ENCODE results near the gene COL6A3. TPM values are rescaled to one million over a fixed set of nuclear protein-coding genes. Genes with fewer than 3 reads are reported as not detected.

COL6A3 gene
- total RNA-seq, 1 experiment from 2014 or later, result 0.81 TPM

DNA sequence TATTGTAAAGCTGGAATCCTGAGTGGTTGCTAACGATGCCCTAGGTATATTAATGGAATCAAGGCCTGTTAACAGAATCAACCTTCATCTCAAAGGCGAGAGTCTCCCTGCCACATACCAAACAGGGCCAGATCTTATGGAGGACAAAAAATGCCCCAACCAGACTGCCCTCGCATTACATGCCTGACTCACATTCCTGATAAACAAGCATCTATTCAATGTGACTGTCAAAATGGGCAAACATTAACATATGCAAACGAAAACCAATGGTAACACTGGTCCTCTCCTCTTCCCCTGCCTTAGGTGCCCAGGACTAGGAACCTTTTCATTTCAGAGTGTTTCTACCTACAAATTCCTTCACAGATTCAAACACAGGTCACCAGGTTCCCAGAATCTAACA lies 83.4 kb downstream of the COL6A3 start:
- Mint-ChIP-seq H3K36me3 (ENCODE audit: insufficient read depth in 1 of 3, low read depth in 3 of 3) (no peaks in the 10 kb centered on the region), H3K4me3 (no peak overlapping the region), H3K27me3 (ENCODE audit: low read depth) (no peaks in the 10 kb centered on the region; the same call in 1 of the 2 replicates), H3K9me3 (no peaks in the 10 kb centered on the region), H3K4me1 (peaks cover 19 to 20% of the 10 kb centered on the region in 2 experiments), H3K27ac (no peak overlapping the region)
- Histone ChIP-seq H3K27ac (ENCODE audit: insufficient read length, low read depth, low read length) (no peak overlapping the region), H3K23me2 (ENCODE audit: insufficient read length, low read depth, low read length, poor library complexity, severe bottlenecking) (no peaks in the 10 kb centered on the region), H3K9ac (ENCODE audit: extremely low read depth, insufficient read length, low read length) (no peak overlapping the region), H3K4me1 (ENCODE audit: insufficient read depth, low read length) (no peaks in the 10 kb centered on the region), H2BK5ac (ENCODE audit: insufficient read length, low read length) (no peak overlapping the region), H3K56ac (ENCODE audit: insufficient read length, low read depth, low read length) (no peak overlapping the region), H3K23ac (ENCODE audit: insufficient read length, low read depth, low read length) (no peak overlapping the region), H4K5ac (ENCODE audit: insufficient read length, low read depth, low read length) (no peak overlapping the region), H3K27me3 (ENCODE audit: insufficient read depth, low read length) (no peaks in the 10 kb centered on the region; the same call in 1 of the 2 replicates), H2AK5ac (ENCODE audit: insufficient read length, low read length) (no peak overlapping the region), H3K14ac (ENCODE audit: insufficient read depth, low read length) (no peak overlapping the region), H4K8ac (replicated peaks; ENCODE audit: insufficient read length, low read depth, low read length) (no peak overlapping the region), H2BK20ac (ENCODE audit: low read depth, low read length, poor library complexity, severe bottlenecking) (no peak overlapping the region), H2AFZ (ENCODE audit: low read length) (no peak overlapping the region), H3K4ac (ENCODE audit: low read depth, low read length) (no peak overlapping the region), H4K91ac (ENCODE audit: insufficient read length, low read depth, low read length) (no peak overlapping the region), H2BK120ac (ENCODE audit: low read depth, low read length, poor library complexity, severe bottlenecking) (no peak overlapping the region), H3T11ph (ENCODE audit: low read length) (no peak overlapping the region), H4K20me1 (ENCODE audit: control insufficient read depth, insufficient read depth, insufficient read length) (no peaks in the 10 kb centered on the region), H3K79me2 (ENCODE audit: insufficient read depth, low read length) (no peaks in the 10 kb centered on the region), H3K79me1 (ENCODE audit: insufficient read depth, low read depth, low read length, poor library complexity, severe bottlenecking) (no peaks in the 10 kb centered on the region), H2BK15ac (ENCODE audit: low read depth, low read length) (no peak overlapping the region), H3K9me3 (ENCODE audit: control insufficient read depth, low read depth, low read length) (no peaks in the 10 kb centered on the region), H2BK12ac (ENCODE audit: insufficient read length, low read depth, low read length) (no peak overlapping the region), H3K4me2 (ENCODE audit: insufficient read depth, insufficient read length, low read length) (no peak overlapping the region), H3K18ac (ENCODE audit: insufficient read length, low read depth, low read length) (no peak overlapping the region)
- WGBS (ENCODE audit: extremely low coverage, insufficient read length, low lambda C conversion rate), result no CpG with 5 or more reads among the region's 4 CpGs
- no peak for TF ChIP-seq CTCF (conservative IDR thresholded peaks at IDR 0.05)
- DNase-seq, result no peak

All from H9 (cell line).